T47D (cell line): Measurements from ENCODE around the gene CPM.
A peak's percentile ranks its signal among the peaks of the same experiment; 100 is the strongest.

Experiments used
- DNase-seq, 2 experiments: peaks; one replicate each; pipeline versions ENCODE4 v3.0.0 to v3.0.0-alpha.2; 2011 to 2012; ENCODE audit warnings: low read depth in 1 of 2, low spot score in 1 of 2
- JUND ChIP-seq: IDR thresholded peaks from 2 replicates; pipeline ENCODE4 v1.6.1; 2012; ENCODE audit warnings: low read depth
- in situ Hi-C: cut with HindIII; loops from 2 replicates; pipeline ENCODE4 v1.10.0; 2016; ENCODE audit warnings: low sequenced_read_pairs, low pct_unique_long_range_greater_than_20kb

Gene CPM

GRCh38 chr12:68944296-68945076 is 11.5 kb upstream of the CPM start:
- no peak for TF ChIP-seq JUND
- in situ Hi-C loops: no loop called here

DNA sequence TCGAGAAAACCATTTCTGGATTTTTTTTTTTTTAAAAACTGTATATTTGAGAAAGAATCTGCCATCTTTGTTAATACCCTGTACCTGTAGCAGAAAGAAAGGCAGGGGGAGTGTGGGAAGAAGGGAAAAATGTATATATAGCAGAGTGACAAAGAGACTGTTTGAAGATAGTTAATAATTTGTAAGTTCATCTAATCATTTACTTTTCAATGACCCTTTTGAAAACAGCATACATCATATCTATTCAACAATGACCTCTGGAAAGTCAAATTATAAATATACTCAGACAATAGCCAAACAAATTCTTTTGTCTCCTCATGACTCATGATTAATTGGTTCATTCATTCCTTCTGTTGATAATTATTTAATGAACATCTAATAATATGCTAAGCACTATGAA is 10.9 kb upstream of the CPM start:
- in situ Hi-C loops: no loop called here
- no peak for TF ChIP-seq JUND
- DNase-seq: no peak

More at GRCh38 chr12:68944296-68945076, 11.5 kb upstream of the CPM start:
- DNase-seq: no peak

- DNase-seq: no peak
- in situ Hi-C loops: no loop called here
- TF ChIP-seq JUND: no peak
Measured at GRCh38 chr12:68940731-68941130, 7.8 kb upstream of the CPM start.

- DNase-seq: no peak
- in situ Hi-C loops: no loop called here
- TF ChIP-seq JUND: no peak
Measured at GRCh38 chr12:68939505-68939904, 6.5 kb upstream of the CPM start.

- DNase-seq: no peak
Measured at GRCh38 chr12:68934392-68934791, 1.4 kb upstream of the CPM start.

DNA sequence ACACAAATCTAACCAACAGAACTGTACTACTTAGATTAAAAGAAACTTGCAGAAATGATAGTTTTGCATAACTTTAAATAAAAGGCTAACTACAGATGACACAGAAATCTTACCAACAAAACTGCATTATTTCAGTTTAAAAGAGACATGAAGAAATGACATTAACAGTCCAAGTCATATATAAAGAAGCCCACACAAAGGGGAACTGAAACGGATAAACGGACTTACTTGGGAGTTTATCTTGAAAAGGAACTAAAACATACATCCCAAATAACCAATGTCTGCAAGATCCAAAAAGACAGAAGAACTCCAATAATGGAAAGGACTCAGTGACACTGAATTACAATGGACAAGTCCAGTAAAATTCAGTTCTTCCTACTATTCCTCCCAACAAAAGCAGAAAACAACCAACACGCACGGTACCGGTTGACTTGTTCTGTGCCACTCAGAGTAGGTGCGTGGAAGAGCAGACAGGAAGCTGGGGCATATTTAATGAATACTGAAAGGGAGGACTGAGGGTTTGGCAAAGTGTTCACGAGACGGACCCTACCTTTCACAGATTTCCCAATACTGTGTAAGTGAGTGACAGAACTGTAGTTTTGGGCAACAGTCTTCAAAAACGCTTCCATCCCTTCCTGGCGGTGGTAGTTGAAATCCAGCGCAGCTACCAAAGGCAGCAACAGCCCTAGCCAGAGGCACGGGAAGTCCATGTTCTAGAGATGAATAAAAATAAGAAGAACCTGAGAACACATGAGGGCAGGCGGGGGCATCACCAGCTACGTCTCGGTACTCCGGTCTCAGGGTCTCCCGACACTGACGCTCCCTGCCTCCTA is 627 bp downstream of the CPM start:
- no peak for TF ChIP-seq JUND
- DNase-seq: peak in 1 of 2 experiments; percentile 33
- in situ Hi-C loops: no loop called here

More at GRCh38 chr12:68934392-68934791, 1.4 kb upstream of the CPM start:
- no peak for TF ChIP-seq JUND
- in situ Hi-C loops: no loop called here

DNA sequence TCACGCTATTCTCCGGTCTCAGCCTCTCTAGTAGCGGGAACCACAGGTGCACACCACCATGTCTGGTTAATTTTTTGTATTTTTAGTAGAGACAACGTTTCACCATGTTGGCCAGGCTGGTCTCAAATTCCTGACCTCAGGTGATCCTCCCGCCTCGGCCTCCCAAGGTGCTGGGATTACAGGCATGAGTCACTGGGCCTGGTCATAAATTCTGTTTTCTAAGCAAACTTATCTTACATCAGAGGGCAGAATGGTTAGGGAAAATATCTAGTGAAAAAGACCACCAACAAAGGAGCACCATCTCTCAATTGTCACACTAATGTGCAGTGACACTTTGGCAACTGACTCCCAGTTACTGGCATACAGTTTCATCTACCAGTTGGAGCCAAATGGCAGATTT is 2.8 kb downstream of the CPM start:
- DNase-seq: no peak
- in situ Hi-C loops: no loop called here
- no peak for TF ChIP-seq JUND

GRCh38 chr12:68924546-68924945 is 8.4 kb downstream of the CPM start:
- no peak for TF ChIP-seq JUND
- in situ Hi-C loops: no loop called here
- DNase-seq: peak in 1 of 2 experiments; percentile 35

DNA sequence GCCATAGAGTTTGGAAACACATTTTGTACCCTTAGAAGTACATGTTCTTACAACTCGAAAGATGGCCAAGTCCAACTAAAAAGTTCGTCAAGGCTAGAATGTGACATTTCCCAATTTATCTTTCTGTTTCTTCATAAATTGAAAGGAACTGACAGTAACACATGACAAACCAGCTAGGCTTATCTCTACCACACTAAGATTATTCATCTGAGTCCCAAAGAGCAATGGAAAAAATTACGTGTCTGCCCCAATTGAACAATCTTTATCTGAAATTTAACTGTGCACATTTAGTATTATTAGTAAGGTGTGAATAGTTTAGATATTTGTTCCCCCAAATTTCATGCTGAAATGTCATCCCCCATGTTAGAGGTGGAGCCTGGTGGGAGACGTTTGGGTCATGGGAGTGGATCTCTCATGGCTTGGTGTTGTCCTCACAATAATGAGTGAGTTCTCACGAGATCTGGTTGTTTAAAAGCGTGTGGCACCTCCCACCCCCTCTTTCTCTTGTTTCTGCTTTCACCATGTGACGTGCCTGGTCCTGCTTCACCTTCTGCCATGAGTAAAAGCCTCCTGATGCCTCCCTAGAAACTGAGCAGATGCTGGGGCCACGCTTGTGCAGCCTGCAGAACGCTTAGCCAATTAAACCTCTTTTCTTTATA is 13.3 kb downstream of the CPM start:
- TF ChIP-seq JUND: no peak
- no peak for DNase-seq
- in situ Hi-C loops: no loop called here

DNA sequence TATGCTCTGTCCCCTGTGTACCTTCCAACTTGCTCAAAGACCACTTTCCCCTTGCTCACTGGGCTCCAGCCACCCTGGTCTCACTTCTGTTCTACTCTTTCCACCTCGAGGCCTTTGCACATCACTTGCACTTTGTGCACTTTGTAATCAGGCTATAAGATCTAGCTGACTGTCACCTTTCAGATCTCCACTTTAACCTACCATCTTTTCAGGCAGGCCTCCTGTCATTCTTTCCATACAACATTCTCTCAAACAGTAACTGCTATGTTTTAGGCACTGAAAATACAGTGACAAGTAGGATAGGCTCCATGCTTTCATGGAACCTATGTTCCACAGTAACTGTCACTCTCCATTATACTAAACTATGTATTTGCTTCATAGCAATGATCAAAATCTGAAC is 14.0 kb downstream of the CPM start:
- in situ Hi-C loops: no loop called here
- DNase-seq: no peak
- TF ChIP-seq JUND: no peak

GRCh38 chr12:68915055-68915454 is 17.9 kb downstream of the CPM start:
- no peak for DNase-seq
- in situ Hi-C loops: no loop called here
- TF ChIP-seq JUND: no peak

DNA sequence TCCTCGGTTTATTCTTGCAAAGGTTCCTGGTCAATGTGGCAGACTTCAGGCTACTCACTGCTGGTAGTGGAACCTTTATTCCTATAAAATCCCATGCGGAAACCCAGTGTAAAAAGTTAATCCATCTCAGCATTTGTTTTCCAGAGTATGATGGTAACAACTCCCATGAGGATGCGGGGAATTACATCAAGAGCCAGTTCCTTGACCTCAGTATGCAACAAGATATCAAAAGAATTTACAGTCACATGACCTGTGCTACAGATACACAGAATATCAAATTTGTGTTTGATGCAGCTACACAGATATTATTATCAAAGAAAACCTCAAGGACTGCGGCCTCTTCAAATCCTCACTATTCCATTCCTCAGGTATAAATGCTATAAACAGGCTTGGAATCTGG is 19.3 kb downstream of the CPM start:
- no peak for DNase-seq
- no peak for TF ChIP-seq JUND
- in situ Hi-C loops: no loop called here

DNA sequence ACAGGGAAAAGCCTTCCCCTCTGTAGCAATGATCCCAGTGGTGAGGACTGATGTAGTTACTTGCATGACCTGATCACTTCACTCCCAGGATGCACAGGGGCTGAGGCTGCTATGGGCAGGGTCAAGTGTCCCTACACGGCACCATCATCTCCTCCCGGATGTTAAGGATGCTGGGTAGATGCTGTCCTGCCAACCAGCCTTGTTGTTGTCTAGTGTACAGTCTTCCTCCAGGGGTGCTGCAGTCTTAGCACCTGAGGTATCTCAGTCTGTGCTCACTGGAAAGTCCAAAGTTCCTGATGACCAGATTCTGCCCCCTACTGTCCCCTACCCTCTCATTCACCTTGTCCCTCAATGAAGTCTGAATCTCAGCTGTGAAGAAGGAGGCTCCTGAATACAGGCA is 20.1 kb downstream of the CPM start:
- TF ChIP-seq JUND: no peak
- DNase-seq: no peak
- in situ Hi-C loops: no loop called here
